Effector memory CD4-positive, alpha-beta T cell (primary cell): ENCODE measurements around the gene GRIA2.
"Not testable (repeated sequence)": the region's sequence is repeated elsewhere in the genome, so short reads cannot be mapped to it uniquely, and the experiment has no call there.

Experiments used
- DNase-seq, 3 donors: peaks; one replicate each; pipeline ENCODE4 v3.0.0-alpha.2; 2020
- H3K27ac ChIP-seq: 2 replicates; pipeline ENCODE4 v1.7.0; 2013; ENCODE audit warnings: mild to moderate bottlenecking, low read length, moderate library complexity; ENCODE audit not compliant: insufficient read depth, poor library complexity, severe bottlenecking
- H3K27me3 ChIP-seq: replicated peaks from 2 replicates; pipeline ENCODE4 v1.7.0; 2013; ENCODE audit warnings: mild to moderate bottlenecking, low read length; ENCODE audit not compliant: insufficient read depth, control insufficient read depth, poor library complexity, severe bottlenecking
- H3K36me3 ChIP-seq: 2 replicates; pipeline ENCODE4 v1.7.0; 2013; ENCODE audit warnings: mild to moderate bottlenecking, low read length, moderate library complexity; ENCODE audit not compliant: control insufficient read depth, insufficient read depth
- H3K4me1 ChIP-seq: 2 replicates; pipeline ENCODE4 v1.7.0; 2013; ENCODE audit warnings: low read length, mild to moderate bottlenecking; ENCODE audit not compliant: control insufficient read depth, insufficient read depth, poor library complexity, severe bottlenecking
- H3K4me3 ChIP-seq: 2 replicates; pipeline ENCODE4 v1.7.0; 2013; ENCODE audit warnings: low read length, low read depth, mild to moderate bottlenecking; ENCODE audit not compliant: insufficient read depth, poor library complexity, severe bottlenecking
- H3K9me3 ChIP-seq: 2 replicates; pipeline ENCODE4 v1.7.0; 2013; ENCODE audit warnings: mild to moderate bottlenecking, low read length, moderate library complexity; ENCODE audit not compliant: control insufficient read depth

The GRIA2 gene

GRCh38 chr4:157245351-157245750, 24.8 kb downstream of the GRIA2 start:
- H3K36me3 ChIP-seq: no peaks in the 10 kb centered on the region
- no peak overlapping the region for H3K27ac ChIP-seq
- no peak for DNase-seq
- H3K9me3 ChIP-seq: no peaks in the 10 kb centered on the region
- H3K4me1 ChIP-seq: no peaks in the 10 kb centered on the region
- H3K27me3 ChIP-seq: no peaks in the 10 kb centered on the region
- no peak overlapping the region for H3K4me3 ChIP-seq

- no peak overlapping the region for H3K4me3 ChIP-seq
- H3K27ac ChIP-seq: no peak overlapping the region
- DNase-seq: no peak
These were observed 26.4 kb downstream of the GRIA2 start for GRCh38 chr4:157246964-157247363.

DNA sequence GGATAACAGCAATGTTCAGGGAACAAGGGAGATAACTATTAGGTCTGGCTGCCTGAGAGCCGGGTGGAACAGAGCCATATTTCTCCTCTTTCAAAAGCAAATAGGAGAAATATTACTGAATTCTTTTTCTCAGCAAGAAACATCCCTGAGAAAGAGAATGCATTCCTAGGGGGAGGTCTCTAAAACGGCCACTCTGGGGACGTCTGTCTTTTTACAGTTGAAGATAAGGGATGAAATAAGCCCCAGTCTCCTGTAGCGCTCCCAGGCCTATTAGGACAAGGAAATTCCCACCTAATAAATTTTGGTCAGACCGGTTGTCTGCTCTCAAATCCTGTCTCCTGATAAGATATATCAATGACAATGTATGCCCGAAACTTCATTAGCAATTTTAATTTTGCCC, 37.6 kb downstream of the GRIA2 start:
- DNase-seq, H3K4me3 ChIP-seq, H3K4me1 ChIP-seq: not testable (repeated sequence)

More at GRCh38 chr4:157246964-157247363, 26.4 kb downstream of the GRIA2 start:
- Histone ChIP-seq H3K9me3 (no peaks in the 10 kb centered on the region), H3K36me3 (no peaks in the 10 kb centered on the region), H3K27me3 (no peaks in the 10 kb centered on the region), H3K4me1 (no peaks in the 10 kb centered on the region)

GRCh38 chr4:157265281-157265680, 44.8 kb downstream of the GRIA2 start:
- Histone ChIP-seq H3K9me3 (no peaks in the 10 kb centered on the region), H3K27me3 (no peaks in the 10 kb centered on the region), H3K36me3 (no peaks in the 10 kb centered on the region), H3K4me3 (no peak overlapping the region), H3K4me1 (no peaks in the 10 kb centered on the region), H3K27ac (no peak overlapping the region)
- DNase-seq: no peak

More for the DNA sequence above, 37.6 kb downstream of the GRIA2 start:
- H3K9me3 ChIP-seq, H3K36me3 ChIP-seq, H3K27me3 ChIP-seq, H3K27ac ChIP-seq: not testable (repeated sequence)

DNA sequence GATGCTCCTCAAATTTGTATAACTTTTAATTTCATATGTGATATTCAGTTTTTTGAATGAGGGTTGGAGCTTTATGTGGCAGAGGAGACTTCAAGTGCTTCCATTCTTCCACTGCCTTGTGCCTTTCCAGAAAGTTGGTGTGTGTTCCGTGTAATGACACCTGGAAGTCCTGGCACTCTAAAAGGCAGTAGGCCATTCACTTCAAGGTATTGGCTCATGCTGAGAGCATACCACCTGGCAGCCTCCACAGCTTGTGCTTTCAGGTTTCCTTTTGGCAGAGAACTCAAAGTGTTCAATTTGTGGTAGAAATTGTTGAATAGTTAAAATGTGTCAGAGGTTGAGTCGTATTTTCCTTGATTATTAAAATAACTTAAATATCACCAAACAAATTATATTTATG, 49.6 kb downstream of the GRIA2 start:
- Histone ChIP-seq H3K27ac (no peak overlapping the region), H3K36me3 (no peaks in the 10 kb centered on the region), H3K4me1 (no peaks in the 10 kb centered on the region), H3K4me3 (no peak overlapping the region), H3K9me3 (no peaks in the 10 kb centered on the region), H3K27me3 (no peaks in the 10 kb centered on the region)
- DNase-seq: no peak

DNA sequence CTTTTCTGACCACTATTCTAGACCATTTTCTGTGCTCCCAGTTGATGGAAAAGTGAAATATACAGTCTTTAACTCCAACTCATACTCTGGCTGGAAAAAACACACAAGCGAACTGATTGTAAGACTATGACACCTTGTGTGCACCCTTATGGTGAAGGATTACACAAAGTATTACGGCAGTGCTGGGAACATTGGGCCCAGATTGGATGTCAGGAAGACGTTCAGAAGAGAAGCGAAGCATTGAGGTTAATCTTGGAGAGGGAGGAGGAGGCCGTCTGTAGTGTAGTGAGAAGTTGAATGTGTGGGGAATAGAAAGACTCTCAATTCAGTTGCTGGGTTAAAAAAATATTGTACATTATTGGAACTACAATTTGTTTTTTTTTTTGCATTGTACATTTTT, 50.0 kb downstream of the GRIA2 start:
- Histone ChIP-seq H3K27ac (no peak overlapping the region), H3K9me3 (no peaks in the 10 kb centered on the region), H3K4me3 (no peak overlapping the region), H3K36me3 (no peaks in the 10 kb centered on the region), H3K27me3 (no peaks in the 10 kb centered on the region), H3K4me1 (no peaks in the 10 kb centered on the region)
- no peak for DNase-seq

DNA sequence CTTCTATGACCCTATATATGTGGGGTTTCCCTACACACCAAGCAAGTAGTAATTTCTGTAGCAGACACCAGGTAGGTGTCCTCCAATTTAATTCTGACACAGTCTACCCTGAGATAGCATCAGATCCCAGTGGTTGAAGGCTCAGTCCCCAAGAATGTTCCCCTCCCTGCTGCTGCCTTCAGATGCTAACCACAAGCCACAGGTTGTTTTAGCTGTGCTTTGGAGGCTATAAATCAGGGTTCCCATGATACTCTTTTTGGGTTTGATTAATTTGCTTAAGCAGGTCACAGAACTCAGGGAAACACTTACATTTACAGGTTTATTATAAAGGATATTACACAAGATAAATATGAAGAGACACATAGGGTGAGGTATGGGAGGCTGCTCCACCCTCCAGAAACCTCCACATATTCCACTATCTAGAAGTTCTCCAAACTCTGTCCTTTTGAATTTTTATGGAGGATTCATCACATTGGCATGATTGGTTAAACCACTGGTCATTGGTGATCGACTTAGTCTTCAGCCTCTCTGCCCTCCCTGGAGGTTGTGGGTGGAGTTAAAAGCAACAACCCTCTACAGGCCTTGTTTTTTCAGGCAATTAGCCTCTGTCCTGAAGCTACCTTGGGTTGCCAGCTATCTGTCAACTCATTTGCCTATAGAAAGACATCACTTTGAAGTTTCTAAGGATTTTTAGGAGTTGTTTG, 50.8 kb downstream of the GRIA2 start:
- DNase-seq: no peak
- H3K9me3 ChIP-seq: no peaks in the 10 kb centered on the region
- H3K36me3 ChIP-seq: no peaks in the 10 kb centered on the region
- no peaks in the 10 kb centered on the region for H3K4me1 ChIP-seq
- H3K27ac ChIP-seq: no peak overlapping the region
- H3K4me3 ChIP-seq: no peak overlapping the region
- no peaks in the 10 kb centered on the region for H3K27me3 ChIP-seq

- Histone ChIP-seq H3K27me3 (no peaks in the 10 kb centered on the region), H3K4me1 (no peaks in the 10 kb centered on the region)
These were observed 60.1 kb downstream of the GRIA2 start for GRCh38 chr4:157280673-157281072.

DNA sequence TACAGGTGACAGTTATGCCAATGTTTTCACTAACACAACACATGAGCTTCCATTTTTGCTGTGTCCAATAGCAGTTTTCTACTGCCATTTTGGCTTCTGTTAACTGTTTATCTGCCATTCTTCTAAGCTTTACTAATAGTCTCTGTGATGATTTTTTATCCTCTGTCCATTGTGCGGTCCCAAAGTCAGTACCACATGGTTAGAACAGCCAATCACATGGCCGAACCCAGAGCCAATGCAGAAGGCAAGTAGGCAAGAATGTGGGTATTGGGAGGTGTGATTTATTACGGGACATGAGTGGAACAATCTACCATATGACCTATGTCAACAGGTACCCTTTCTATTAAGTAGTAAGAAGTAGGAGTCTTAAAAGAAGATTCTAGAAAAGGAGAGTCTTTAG, 61.5 kb downstream of the GRIA2 start:
- DNase-seq: no peak
- no peaks in the 10 kb centered on the region for H3K4me1 ChIP-seq
- H3K27ac ChIP-seq: no peak overlapping the region
- H3K9me3 ChIP-seq: no peaks in the 10 kb centered on the region
- no peak overlapping the region for H3K4me3 ChIP-seq
- no peaks in the 10 kb centered on the region for H3K27me3 ChIP-seq
- H3K36me3 ChIP-seq: no peaks in the 10 kb centered on the region

More at GRCh38 chr4:157280673-157281072, 60.1 kb downstream of the GRIA2 start:
- no peaks in the 10 kb centered on the region for H3K9me3 ChIP-seq
- no peak for DNase-seq
- H3K27ac ChIP-seq: no peak overlapping the region
- H3K36me3 ChIP-seq: no peaks in the 10 kb centered on the region
- no peak overlapping the region for H3K4me3 ChIP-seq

DNA sequence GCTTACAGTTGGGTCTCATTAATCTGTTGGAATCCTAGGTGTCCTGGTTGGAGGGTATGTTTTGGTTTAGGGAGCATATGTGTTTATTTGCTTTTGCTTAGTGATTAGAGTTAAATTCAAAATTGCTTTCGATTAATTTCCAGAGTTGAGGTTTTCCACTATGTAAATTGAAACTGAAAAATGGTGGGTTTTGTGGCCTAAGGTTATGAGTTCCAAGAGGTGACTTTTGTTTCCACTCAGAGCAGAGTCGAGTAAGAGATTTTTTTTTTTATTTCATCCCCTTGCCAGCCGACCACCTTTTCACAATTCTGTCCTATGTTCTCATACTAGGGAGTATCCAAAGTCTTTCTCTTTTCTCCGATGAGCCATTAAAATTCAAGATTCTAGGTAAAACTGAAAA, 66.9 kb downstream of the GRIA2 start:
- no peak for DNase-seq
- no peaks in the 10 kb centered on the region for H3K27me3 ChIP-seq
- no peak overlapping the region for H3K4me3 ChIP-seq
- H3K27ac ChIP-seq: no peak overlapping the region
- no peaks in the 10 kb centered on the region for H3K9me3 ChIP-seq
- H3K4me1 ChIP-seq: no peaks in the 10 kb centered on the region
- H3K36me3 ChIP-seq: no peaks in the 10 kb centered on the region
